HG02642 (cell line): Measurements from ENCODE around the gene ANKRD13B.

Experiments used
- ATAC-seq: cut with Tn5 transposase; IDR thresholded peaks from one replicate; pipeline ENCODE4 v1.9.1; 2021; ENCODE audit warnings: mild to moderate bottlenecking; ENCODE audit not compliant: unreplicated experiment, poor library complexity

Gene ANKRD13B

GRCh38 chr17:29591737-29592608, 959 bp upstream of the ANKRD13B start:
- ATAC-seq, result peak; percentile 27

DNA sequence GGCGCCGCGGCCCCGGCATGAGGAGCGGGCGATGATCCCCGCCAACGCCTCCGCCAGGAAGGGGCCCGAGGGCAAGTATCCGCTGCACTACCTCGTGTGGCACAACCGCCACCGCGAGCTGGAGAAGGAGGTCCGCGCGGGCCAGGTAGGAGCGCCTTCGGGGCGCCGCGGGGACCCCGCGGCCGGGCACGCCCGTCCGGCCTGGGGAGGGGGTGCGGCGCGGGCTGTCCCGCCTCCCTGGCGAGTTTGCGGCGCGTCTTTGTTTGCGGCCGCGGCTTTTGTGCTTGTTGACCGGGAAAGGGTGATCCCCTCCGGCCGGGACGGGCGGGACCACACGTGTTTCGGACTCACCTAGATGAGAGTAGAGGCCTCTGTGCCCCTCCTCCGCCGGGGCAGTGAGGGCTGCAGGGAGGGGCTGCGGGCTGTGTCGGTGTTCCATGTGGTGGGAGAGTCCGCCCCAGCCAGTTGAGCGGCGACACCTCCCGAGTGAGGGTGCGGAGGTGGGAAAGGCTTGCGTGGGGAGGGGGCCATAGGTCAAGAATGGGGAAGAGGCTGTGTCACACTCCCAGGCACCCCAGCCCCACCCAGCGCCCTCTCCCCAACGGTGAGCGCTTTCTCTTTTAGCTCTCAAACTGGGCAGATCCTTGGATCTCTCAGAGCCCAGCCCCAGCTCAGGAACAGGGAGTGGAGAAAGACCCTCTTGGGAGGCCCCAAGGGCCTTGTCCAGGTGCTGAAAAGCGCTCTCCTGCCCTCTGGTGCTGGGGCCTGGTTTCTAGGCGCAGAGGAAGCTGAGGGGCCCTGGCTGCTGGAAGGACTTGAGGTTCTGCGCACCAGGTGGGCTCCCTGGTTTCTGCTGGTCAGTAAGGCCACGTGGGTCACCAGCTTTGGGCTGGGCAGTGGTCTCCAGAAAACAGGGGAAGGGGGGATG, 923 bp downstream of the ANKRD13B start:
- no peak for ATAC-seq

DNA sequence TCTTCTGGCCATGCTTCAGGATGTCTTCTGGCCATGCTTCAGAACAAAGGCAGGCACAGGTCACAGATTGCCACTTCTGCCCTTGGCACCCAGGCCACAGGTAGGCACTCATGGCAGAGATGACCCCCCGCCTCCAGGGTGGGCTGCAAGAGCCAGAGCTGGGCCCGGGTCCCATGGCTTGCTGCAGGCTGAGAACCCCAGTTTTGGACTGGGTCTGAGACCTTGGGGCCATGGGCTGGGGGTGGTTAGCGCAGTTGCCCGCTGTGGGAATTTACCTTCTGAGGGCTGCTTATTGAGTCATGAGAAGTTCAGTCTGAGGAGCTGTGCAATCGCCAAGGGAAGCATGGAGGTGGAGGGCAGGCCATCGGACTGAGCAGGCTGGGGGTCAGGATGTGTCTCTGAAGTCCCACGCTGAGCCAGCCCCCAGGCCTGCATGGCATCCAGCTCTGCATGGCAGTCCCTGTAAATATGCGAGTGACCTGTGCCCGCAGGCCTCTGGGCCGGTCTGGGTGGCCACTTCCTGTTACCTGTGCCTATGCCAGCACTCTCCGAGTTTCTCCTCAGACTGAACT, 1.7 kb downstream of the ANKRD13B start:
- ATAC-seq, result no peak

DNA sequence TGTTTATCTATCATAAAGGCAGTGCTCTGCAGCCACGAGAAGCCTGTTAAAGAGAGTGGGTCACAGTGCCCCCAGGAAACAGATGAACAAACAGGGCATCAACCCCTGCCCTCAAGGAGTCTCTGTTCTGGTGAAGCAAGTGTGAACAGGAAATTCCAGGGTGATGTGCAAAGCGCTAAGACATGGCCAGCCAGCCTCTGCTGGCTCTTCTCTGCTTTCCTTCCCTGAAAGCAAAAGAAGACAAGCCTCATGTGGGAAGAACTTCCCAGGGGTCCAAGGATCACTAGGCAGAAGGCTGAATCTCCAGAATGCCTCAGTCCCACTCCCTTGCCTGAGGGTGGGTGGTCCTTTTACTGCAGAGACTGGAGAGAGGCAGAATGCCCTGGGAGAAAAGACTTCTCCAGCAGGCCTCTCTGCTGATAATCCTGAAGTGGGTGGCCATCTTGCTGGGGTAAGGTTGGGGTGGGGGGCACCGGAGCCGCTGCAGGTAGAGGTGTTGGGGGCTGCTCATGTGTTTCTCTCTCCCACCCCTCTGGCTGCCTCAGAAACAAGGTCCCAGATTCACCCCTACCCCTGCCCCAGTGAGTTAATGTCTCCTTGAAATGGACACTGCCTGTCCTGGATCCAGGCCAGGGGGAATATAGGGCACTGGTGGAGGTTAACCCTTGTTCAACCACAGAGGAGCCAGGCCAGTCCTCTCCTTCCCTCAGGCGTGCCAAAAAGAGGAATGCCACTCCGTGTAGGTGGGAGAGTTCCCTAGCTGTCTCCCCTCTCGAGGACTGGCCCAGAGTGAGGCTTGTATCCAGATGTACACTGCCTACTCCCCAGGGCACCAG, 2.4 kb downstream of the ANKRD13B start:
- ATAC-seq, result no peak

DNA sequence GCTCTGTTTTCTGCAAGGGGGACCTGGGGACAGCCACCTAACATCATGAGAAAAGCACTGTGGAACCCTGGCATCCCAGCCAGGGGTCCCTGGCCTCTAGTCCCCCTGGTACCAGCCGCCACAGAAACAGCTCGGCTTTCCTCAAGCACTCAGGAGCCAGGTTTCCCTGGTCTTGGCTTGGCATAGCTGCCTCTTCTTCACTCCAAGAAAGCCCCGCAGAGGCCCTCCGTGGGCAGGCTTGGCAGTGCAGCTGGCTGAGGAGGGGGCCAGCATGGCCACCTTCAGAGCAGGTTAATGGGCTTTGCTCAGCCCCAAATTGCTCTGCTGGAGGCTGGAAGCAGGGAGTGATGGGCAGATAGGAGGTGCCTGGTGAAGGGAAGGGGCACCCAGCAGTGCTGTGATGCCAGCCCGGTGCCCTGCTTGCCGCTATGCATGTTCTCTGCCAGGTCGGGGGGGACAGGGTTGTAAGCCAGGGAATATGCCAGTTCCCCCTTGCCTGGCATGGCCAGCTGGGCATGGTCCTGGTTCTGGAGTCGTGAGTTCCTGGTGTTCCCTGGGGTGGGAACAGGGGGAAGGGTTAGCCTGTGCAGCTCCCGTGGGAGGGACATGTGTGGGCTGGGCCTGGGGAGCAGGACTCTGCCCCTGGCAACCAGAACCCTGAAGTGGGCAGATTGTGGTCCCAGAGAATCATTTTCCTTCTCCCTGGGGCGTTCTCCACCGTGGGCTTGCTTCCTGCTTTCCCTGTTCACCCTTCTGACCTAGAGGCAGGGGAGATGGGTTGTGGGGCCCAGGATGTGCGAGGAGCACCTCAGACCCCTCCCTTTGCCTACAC, 3.2 kb downstream of the ANKRD13B start:
- ATAC-seq, result no peak

GRCh38 chr17:29596811-29597210, 3.9 kb downstream of the ANKRD13B start:
- no peak for ATAC-seq

DNA sequence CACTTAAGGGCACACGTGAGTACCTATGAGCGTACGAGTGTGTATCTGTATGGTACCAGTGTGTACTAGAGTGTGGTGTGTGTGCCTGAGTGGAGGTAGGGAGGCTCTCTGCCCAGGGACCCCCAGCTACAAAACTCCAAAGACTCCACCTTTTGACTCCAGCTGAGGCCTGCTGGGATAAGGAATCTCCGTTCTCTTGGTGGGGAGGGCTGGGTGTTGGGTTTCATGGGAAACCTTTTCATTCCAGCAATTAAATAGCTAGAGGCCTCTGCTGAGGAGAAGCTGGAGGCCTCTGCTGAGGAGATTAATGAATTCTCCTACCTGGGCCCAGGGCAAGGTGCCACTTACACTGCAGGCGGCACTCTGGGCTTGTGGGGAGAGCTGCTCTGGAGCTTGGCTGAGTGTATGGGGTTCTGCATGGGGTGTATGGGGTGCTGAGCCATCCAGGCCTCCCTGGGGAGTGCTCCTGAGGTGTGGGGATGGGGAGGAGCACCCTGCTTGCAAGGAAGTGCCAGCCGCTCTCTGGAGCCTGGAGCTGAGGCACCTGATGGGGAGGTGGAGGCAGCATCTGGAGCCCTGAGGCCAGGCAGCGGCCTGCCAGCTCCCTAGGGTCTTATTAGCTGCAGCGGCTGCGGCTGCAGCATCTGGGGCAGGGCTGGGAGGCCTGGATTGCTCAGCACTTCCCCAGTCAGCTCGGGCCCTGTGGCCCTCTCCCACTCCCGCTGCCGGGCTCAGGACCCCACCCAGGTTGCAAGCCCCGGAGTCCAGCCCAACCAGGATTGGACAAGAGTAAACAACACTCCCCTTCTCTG, 4.6 kb downstream of the ANKRD13B start:
- ATAC-seq, result no peak

DNA sequence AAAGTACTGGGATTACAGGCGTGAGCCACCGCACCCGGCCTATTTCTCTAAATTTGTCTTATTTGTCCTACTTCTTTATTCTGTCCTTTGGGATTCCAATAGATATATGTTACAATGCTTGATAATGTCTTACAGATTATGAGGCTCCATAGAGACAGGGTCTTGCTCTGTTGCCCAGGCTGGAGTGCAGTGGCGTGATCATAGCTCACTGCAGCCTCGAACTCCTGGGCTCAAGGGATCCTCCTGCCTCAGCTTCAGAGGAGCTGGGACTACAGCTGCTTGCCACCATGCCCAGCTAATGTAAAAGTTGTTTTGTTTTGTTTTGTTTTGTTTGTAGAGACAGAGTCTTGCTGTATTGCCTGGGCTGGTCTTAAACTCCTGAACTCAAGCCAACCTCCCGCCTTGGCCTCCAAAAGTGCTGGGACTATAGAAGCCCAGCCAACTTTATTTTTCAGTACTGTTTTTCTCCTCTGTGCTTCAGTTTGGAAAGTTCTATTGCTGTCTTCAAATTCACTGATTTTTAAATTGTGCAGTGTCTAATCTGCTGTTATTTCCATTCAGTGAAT, 10.3 kb downstream of the ANKRD13B start:
- no peak for ATAC-seq

DNA sequence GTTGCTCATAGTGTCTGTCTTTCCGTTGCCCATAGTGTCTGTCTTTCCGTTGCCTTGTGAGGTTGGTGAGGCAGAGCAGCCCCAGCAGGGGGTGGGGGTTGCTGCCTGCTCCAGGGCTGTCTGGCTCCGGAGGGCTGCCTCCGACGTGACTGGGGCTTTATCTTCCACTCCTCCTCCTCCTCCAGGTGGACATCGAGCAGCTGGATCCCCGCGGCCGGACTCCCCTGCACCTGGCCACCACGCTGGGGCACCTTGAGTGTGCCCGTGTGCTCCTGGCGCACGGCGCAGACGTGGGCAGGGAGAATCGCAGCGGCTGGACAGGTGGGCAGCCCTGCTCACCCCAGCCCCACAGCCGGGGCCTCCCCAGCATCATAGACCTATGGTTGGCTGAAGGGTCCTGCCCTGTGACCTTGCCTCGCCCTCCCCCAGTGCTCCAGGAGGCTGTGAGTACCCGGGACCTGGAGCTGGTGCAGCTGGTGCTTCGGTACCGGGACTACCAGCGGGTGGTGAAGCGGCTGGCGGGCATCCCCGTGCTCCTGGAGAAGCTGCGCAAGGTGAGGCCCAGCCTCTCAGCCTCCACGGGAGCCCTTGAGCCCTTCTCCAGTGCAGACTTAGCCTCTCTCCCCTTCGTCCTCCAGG, 14.7 kb downstream of the ANKRD13B start:
- ATAC-seq, result no peak

DNA sequence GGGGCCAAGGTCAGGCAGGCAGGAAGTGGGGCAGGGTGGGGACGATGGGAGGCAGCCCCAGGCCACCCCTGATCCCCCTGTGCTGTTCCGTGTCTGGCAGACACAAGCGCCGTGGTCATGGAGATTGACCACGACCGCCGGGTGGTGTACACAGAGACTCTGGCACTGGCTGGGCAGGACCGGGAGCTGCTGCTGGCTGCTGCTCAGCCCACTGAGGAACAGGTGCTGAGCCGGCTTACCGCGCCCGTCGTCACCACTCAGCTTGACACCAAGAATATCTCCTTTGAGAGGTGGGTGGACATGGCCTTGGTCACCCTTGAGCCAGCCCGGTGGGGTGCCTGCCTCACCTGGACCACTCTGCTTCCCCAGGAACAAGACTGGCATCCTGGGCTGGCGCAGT, 16.1 kb downstream of the ANKRD13B start:
- no peak for ATAC-seq

GRCh38 chr17:29610395-29610794, 17.5 kb downstream of the ANKRD13B start:
- no peak for ATAC-seq

DNA sequence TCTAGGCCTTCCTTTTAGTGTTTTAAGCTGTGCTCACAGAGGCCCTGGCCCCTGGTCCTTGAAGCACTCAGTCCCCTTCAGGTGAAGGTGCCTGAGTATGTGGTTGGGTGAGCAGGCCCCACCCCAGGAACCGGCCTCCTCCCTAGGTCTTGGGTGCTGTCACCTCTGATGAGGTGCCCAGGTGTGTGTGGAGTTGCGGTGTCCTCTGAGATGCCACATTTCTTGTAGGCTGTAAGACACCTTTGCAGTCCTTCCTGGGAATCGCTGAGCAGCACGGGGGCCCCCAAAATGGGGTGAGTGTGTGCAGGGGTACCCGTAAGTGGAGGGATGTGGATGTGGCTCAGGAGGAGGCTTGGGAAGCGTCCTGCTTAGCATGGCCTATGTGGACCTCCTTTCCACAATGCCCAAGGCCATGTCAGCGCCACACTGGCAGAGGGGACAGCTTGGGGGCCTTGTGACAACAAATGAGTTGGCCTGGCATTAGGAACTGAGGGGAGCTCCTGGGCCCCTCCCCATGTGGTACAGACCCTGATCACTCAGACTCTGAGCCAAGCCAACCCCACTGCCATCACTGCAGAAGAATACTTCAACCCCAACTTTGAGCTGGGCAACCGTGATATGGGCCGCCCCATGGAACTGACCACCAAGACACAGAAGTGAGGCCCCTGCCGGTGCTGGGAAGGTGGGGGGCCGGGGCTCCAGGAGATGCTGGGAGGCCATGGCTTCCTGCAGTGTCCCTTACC, 18.6 kb downstream of the ANKRD13B start:
- no peak for ATAC-seq

GRCh38 chr17:29612094-29612403, 19.1 kb downstream of the ANKRD13B start:
- ATAC-seq, result no peak

GRCh38 chr17:29612404-29613280, 19.7 kb downstream of the ANKRD13B start:
- no peak for ATAC-seq

- ATAC-seq, result peak; percentile 36
Observed at GRCh38 chr17:29613352-29613837, 20.5 kb downstream of the ANKRD13B start.

DNA sequence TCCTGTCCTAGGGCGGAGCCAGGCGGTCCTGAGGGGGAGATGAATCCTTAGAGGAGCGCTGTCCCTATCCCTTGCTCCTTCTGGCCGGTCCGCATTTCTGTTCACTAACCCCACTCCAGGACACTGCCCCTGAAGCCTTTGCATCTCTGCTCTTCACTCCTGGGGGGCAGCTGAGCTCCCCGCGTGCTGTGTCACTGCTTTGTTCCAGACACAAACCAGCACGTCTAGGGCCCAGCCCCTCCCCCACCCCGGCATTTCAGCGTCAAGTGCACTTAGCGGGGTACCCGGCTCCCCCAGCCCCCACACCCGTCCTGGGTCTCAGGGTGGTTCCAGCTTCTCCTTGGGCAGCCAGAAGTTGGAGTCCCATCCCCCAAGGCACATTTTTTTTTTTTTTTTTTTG, 20.9 kb downstream of the ANKRD13B start:
- ATAC-seq, result no peak
